Hepatocyte (in vitro differentiated cells): ENCODE data around the gene PGLYRP4.

ENCODE experiments used
- EZH2 ChIP-seq: fragments of 200-600 bp; sonication (generic); IDR thresholded peaks from 2 replicates; pipeline ENCODE4 v1.6.1; 2016; ENCODE audit warnings: antibody characterized with exemption, mild to moderate bottlenecking, borderline replicate concordance
- EZH2phosphoT487 ChIP-seq: fragments of 200-600 bp; sonication (generic); IDR thresholded peaks from one replicate; pipeline ENCODE4 v1.6.1; 2018; ENCODE audit warnings: antibody characterized with exemption, mild to moderate bottlenecking, low read depth, moderate library complexity; ENCODE audit not compliant: unreplicated experiment, severe bottlenecking
- TF ChIP-seq, protein P1 (sequence below): fragments of 200-600 bp; sonication (generic); IDR thresholded peaks from 2 replicates; pipeline ENCODE4 v1.5.1; 2016; ENCODE audit warnings: antibody characterized with exemption, mild to moderate bottlenecking; ENCODE audit not compliant: poor library complexity

DNA sequence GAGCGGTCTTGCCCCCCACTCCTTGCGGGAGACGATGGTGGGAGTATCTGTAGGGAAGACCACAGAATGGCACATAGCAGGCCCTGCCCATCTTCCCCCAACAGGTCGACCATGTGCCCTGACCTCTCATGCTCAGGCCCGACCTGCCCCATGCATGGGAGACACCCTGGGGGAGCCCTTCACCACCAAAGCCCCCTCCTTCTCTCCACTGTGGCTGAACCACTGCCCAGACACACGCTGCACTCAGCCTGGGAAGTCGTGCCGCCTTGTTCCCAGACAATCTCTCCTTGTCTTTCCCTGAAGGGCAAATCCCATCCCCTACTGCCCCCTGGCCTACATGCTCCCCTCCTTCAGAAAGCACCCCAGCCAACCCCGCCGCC lies 41.4 kb downstream of the PGLYRP4 start:
- TF ChIP-seq, protein P1, sequence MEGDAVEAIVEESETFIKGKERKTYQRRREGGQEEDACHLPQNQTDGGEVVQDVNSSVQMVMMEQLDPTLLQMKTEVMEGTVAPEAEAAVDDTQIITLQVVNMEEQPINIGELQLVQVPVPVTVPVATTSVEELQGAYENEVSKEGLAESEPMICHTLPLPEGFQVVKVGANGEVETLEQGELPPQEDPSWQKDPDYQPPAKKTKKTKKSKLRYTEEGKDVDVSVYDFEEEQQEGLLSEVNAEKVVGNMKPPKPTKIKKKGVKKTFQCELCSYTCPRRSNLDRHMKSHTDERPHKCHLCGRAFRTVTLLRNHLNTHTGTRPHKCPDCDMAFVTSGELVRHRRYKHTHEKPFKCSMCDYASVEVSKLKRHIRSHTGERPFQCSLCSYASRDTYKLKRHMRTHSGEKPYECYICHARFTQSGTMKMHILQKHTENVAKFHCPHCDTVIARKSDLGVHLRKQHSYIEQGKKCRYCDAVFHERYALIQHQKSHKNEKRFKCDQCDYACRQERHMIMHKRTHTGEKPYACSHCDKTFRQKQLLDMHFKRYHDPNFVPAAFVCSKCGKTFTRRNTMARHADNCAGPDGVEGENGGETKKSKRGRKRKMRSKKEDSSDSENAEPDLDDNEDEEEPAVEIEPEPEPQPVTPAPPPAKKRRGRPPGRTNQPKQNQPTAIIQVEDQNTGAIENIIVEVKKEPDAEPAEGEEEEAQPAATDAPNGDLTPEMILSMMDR: no peak
- TF ChIP-seq EZH2: no peak
- TF ChIP-seq EZH2phosphoT487: no peak
